Thoracic aorta (tissue), 2 donors: ENCODE results near the gene HPN. TPM values are rescaled to one million over a fixed set of nuclear protein-coding genes. Genes with fewer than 3 reads are reported as not detected.

Experiments used
- ATAC-seq: fragments of 150-250 bp; one replicate; pipeline ENCODE4 v1.8.0; 2017; ENCODE audit warnings: low read depth; ENCODE audit not compliant: insufficient number of reproducible peaks, low FRiP score
- DNase-seq: peaks from one replicate; pipeline ENCODE4 v3.0.0-alpha.2; 2020; ENCODE audit warnings: low spot score
- H3K27ac ChIP-seq, 2 donors: fragments of 200-600 bp; sonication (generic); 1 replicate in 1 of 2; 2 replicates in 1 of 2; pipeline ENCODE4 v1.5.1; 2016; ENCODE audit warnings: mild to moderate bottlenecking in 2 of 2, moderate library complexity in 2 of 2
- H3K27me3 ChIP-seq: fragments of 200-600 bp; sonication (generic); replicated peaks from 2 replicates; pipeline ENCODE4 v1.6.0; 2016; ENCODE audit warnings: mild to moderate bottlenecking; ENCODE audit not compliant: insufficient read depth
- H3K36me3 ChIP-seq: fragments of 200-600 bp; sonication (generic); one replicate; pipeline ENCODE4 v1.5.1; 2016
- H3K4me1 ChIP-seq, 2 donors: fragments of 200-600 bp; sonication (generic); 1 replicate in 1 of 2; 2 replicates in 1 of 2; pipeline versions ENCODE4 v1.5.1 to v1.6.0; 2016; ENCODE audit warnings: low read depth in 2 of 2, mild to moderate bottlenecking in 1 of 2; ENCODE audit not compliant: control insufficient read depth in 1 of 2
- H3K4me3 ChIP-seq: fragments of 200-600 bp; sonication (generic); 2 replicates; pipeline ENCODE4 v1.5.1; 2016; ENCODE audit warnings: mild to moderate bottlenecking
- H3K9me3 ChIP-seq: fragments of 200-600 bp; sonication (generic); 2 replicates; pipeline ENCODE4 v1.5.1; 2016
- CTCF ChIP-seq: fragments of 200-600 bp; sonication (generic); IDR thresholded peaks from one replicate; pipeline ENCODE4 v1.5.1; 2019; ENCODE audit warnings: antibody characterized with exemption
- total RNA-seq, 2 donors: library from RNA; depleted of rRNA; stranded (reverse); fragments of >200 nt; gene quantifications; one replicate each; pipeline versions ENCODE4 v1.1.0 to v1.2.3, GENCODE V29; 2016

HPN gene
- total RNA-seq, 2 donors from 2014 or later: 0.35 to 5.4 TPM

- no peak for ATAC-seq
These were observed 12.3 kb downstream of the HPN start for GRCh38 chr19:35053667-35054293.

GRCh38 chr19:35054626-35055025 lies 13.1 kb downstream of the HPN start:
- Histone ChIP-seq H3K36me3 (no peaks in the 10 kb centered on the region), H3K4me1 (no peaks in the 10 kb centered on the region), H3K27me3 (no peaks in the 10 kb centered on the region), H3K27ac (no peak overlapping the region), H3K4me3 (no peak overlapping the region), H3K9me3 (no peaks in the 10 kb centered on the region)
- no peak for ATAC-seq
- no peak for TF ChIP-seq CTCF
- no peak for DNase-seq

More at GRCh38 chr19:35053667-35054293, 12.3 kb downstream of the HPN start:
- H3K4me1 ChIP-seq: no peaks in the 10 kb centered on the region
- no peak for DNase-seq
- no peaks in the 10 kb centered on the region for H3K9me3 ChIP-seq
- no peak overlapping the region for H3K27ac ChIP-seq
- H3K36me3 ChIP-seq: no peaks in the 10 kb centered on the region
- H3K27me3 ChIP-seq: no peaks in the 10 kb centered on the region
- no peak for TF ChIP-seq CTCF
- H3K4me3 ChIP-seq: no peak overlapping the region

GRCh38 chr19:35055715-35056179 lies 14.2 kb downstream of the HPN start:
- TF ChIP-seq CTCF: no peak
- ATAC-seq (no peak), DNase-seq (no peak)
- Histone ChIP-seq H3K4me1 (no peaks in the 10 kb centered on the region), H3K27ac (no peak overlapping the region), H3K4me3 (no peak overlapping the region), H3K9me3 (no peaks in the 10 kb centered on the region), H3K27me3 (no peaks in the 10 kb centered on the region), H3K36me3 (no peaks in the 10 kb centered on the region)

GRCh38 chr19:35056513-35057063 lies 15.1 kb downstream of the HPN start:
- DNase-seq (no peak), ATAC-seq (no peak)
- Histone ChIP-seq H3K4me1 (no peaks in the 10 kb centered on the region), H3K27me3 (no peaks in the 10 kb centered on the region), H3K9me3 (no peaks in the 10 kb centered on the region), H3K27ac (no peak overlapping the region), H3K36me3 (no peaks in the 10 kb centered on the region), H3K4me3 (no peak overlapping the region)
- no peak for TF ChIP-seq CTCF

GRCh38 chr19:35058370-35058769 lies 16.8 kb downstream of the HPN start:
- Histone ChIP-seq H3K4me3 (no peak overlapping the region), H3K27ac (no peak overlapping the region), H3K4me1 (no peaks in the 10 kb centered on the region), H3K9me3 (no peaks in the 10 kb centered on the region), H3K27me3 (no peaks in the 10 kb centered on the region), H3K36me3 (no peaks in the 10 kb centered on the region)
- DNase-seq (no peak), ATAC-seq (no peak)
- no peak for TF ChIP-seq CTCF
